Spinal cord (tissue), 10 donors: Measurements from ENCODE around the gene C6orf120. TPM values are rescaled to one million over a fixed set of nuclear protein-coding genes. Genes with fewer than 3 reads are reported as not detected.
A peak's percentile ranks its signal among the peaks of the same experiment; 100 is the strongest.

ENCODE experiments used
- DNase-seq, 6 donors: peaks; one replicate each; pipeline versions ENCODE4 v3.0.0 to v3.0.0-alpha.2; 2013 to 2015; ENCODE audit warnings: low spot score in 6 of 6, low read depth in 4 of 6
- H3K27ac ChIP-seq: one replicate; pipeline ENCODE4 v1.5.1; 2013; ENCODE audit warnings: low read depth, low read length, control low read depth
- H3K27me3 ChIP-seq: one replicate; pipeline ENCODE4 v1.6.1; 2013; ENCODE audit warnings: low read length; ENCODE audit not compliant: control insufficient read depth, insufficient read depth
- H3K36me3 ChIP-seq: one replicate; pipeline ENCODE4 v1.6.1; 2013; ENCODE audit warnings: low read length; ENCODE audit not compliant: control insufficient read depth, insufficient read depth
- H3K4me1 ChIP-seq: one replicate; pipeline ENCODE4 v1.6.1; 2013; ENCODE audit warnings: low read length; ENCODE audit not compliant: control insufficient read depth, insufficient read depth
- H3K4me3 ChIP-seq: one replicate; pipeline ENCODE4 v1.5.1; 2013; ENCODE audit warnings: low read depth, low read length, control low read depth
- H3K9me3 ChIP-seq: one replicate; pipeline ENCODE4 v1.6.1; 2013; ENCODE audit warnings: low read length; ENCODE audit not compliant: control insufficient read depth, insufficient read depth
- WGBS: methylation state at CpG from one replicate; pipeline ENCODE4 v1.1.5; 2013; ENCODE audit warnings: missing lambda C conversion rate; ENCODE audit not compliant: insufficient coverage; 5-methylcytosine and 5-hydroxymethylcytosine counted together
- long read RNA-seq, 4 donors: transcript quantifications; one replicate each; lab custom pipeline, GENCODE V29; 2026
- polyA plus RNA-seq, 2 donors: library from polyadenylated mRNA; unstranded; fragments of 120-200 nt; gene quantifications; one replicate each; pipeline ENCODE4 v1.2.1, GENCODE V29; 2013; ENCODE audit not compliant: insufficient read length in 2 of 2
- total RNA-seq, 2 donors: library from RNA; depleted of rRNA in 1 of 2; stranded (reverse); fragments of 120-200 nt in 1 of 2; fragments of >200 nt in 1 of 2; gene quantifications; one replicate each; pipeline versions ENCODE4 v1.2.3 to v1.2.4, GENCODE V29; 2013 to 2014
- donor health status: healthy.

Gene C6orf120
- total RNA-seq (10 to 100 TPM; 31.8 to 37.6 TPM), polyA plus RNA-seq (10 to 100 TPM; 23.6 to 29.7 TPM)
- long read RNA-seq, donor 1, transcript C6orf120-201 (1 exons, 2,667 nt), result major isoform, 31 of 31 reads
- long read RNA-seq, donor 1, partial matches to known transcripts, result 0 of 31 reads
- long read RNA-seq, donor 1, other reads (novel, unspliced or antisense), result 0 of 31 reads
- long read RNA-seq, donor 2, transcript C6orf120-201 (1 exons, 2,667 nt), result major isoform, 17 of 17 reads
- long read RNA-seq, donor 2, partial matches to known transcripts, result 0 of 17 reads
- long read RNA-seq, donor 2, other reads (novel, unspliced or antisense), result 0 of 17 reads
- long read RNA-seq, donor 3, transcript C6orf120-201 (1 exons, 2,667 nt), result major isoform, 23 of 28 reads
- long read RNA-seq, donor 3, partial matches to known transcripts, result 5 of 28 reads
- long read RNA-seq, donor 3, other reads (novel, unspliced or antisense), result 0 of 28 reads
- long read RNA-seq, donor 4, transcript C6orf120-201 (1 exons, 2,667 nt), result major isoform, 44 of 44 reads
- long read RNA-seq, donor 4, partial matches to known transcripts, result 0 of 44 reads
- long read RNA-seq, donor 4, other reads (novel, unspliced or antisense), result 0 of 44 reads

DNA sequence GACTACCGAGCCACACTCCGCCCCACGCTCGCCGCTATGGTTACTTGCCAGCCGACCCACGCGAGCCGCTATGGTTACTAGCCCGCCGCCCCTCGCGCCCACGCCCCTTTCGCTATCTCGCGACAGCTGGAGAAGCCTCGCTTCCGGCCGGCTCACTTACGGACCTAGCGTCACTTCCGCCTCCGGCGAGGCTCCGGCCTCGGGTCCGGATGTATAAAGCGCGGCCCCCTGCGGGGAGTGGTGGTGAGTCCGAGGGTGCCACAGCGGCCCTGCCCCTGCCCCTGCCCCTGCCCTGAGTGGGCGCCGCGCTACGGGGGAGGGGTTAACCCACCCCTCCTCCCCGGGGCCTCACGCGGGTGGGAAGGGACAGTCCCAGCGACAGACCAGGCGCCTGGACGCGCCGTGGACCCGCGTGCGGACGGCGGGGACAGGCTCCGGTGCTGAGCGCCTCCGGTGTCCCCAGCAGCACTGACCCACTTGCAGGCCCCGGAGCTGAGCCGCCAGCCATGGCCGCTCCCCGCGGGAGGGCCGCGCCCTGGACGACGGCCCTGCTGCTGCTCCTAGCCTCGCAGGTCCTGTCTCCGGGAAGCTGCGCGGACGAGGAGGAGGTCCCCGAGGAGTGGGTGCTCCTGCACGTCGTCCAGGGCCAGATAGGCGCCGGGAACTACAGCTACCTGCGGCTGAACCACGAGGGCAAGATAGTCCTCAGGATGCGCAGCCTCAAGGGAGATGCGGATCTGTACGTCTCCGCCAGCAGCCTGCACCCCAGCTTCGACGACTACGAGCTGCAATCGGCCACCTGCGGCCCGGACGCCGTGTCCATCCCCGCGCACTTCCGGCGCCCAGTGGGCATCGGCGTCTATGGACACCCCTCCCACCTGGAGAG, at the start of gene C6orf120, which contains the start of gene WDR27:
C6orf120 (plus strand) TSS at position 173 of the 886 bp plus-strand sequence; CDS start at position 507, 334 bp downstream.
WDR27 (minus strand) TSS at position 76 of the 886 bp plus-strand sequence. CDS start 13,024 bp downstream, outside the sequence.
- peak; percentile 80 to 98 (median 92) for DNase-seq
- H3K27me3 ChIP-seq, result no peaks in the 10 kb centered on the region
- H3K4me3 ChIP-seq, result peak within 1 kb of the TSS; percentile 84
- H3K36me3 ChIP-seq, result peaks cover 12% of the 10 kb centered on the region
- H3K9me3 ChIP-seq, result no peaks in the 10 kb centered on the region
- H3K27ac ChIP-seq, result peak within 1 kb of the TSS; percentile 86
- peaks cover 11% of the 10 kb centered on the region for H3K4me1 ChIP-seq
- under 1% methylated on average over 92 of the region's 92 CpGs for WGBS

DNA sequence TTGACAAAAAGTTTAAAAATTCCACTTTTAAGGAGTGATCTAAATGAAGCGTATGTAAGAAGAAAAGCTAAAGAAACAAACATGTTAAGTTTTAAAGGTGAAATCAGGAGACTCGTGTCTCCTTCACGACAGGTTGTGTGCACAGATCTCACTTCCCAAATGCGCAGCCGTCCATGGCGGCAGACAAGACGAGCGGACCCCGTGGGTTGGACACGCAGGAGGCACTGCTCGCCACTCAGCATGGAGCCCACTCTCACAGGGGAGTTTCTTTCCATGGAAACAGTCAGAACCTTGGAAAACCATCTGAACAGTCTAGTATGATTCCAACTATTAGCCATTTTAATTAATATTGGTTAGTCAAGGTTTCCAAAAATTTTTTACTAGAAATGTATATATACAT, 49.0 kb upstream of the C6orf120 start:
- Histone ChIP-seq H3K27me3 (no peaks in the 10 kb centered on the region), H3K36me3 (peaks cover 29% of the 10 kb centered on the region), H3K9me3 (no peaks in the 10 kb centered on the region), H3K27ac (no peak overlapping the region), H3K4me3 (no peak overlapping the region), H3K4me1 (peaks cover 23% of the 10 kb centered on the region)
- DNase-seq, result no peak
- 100% methylated on average over 5 of the region's 11 CpGs for WGBS

DNA sequence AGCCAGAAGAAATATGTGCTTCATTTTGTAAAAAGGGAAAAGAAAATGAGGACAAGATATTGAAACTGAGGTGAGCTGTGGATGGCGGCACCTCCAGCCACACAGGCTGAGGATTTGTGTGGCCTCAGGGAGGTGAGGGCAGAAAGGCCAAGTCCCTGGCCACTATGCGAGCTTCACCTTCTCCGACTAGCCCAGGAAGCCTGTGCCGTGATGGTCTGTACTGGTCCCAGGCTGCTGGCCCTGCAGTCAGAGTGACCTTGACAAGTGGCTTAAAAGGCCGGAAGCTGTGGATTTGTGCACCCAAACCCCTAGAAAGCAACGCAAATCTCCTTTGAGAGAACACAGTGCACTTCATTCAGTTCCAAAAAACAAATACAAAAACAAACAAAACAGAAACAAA, 48.2 kb upstream of the C6orf120 start:
- WGBS, result 76% methylated on average over 6 of the region's 6 CpGs
- H3K4me1 ChIP-seq, result peaks cover 23% of the 10 kb centered on the region
- peak overlapping the region; percentile 61 for H3K27ac ChIP-seq
- no peaks in the 10 kb centered on the region for H3K27me3 ChIP-seq
- no peak for DNase-seq
- no peaks in the 10 kb centered on the region for H3K9me3 ChIP-seq
- peaks cover 27% of the 10 kb centered on the region for H3K36me3 ChIP-seq
- H3K4me3 ChIP-seq, result no peak overlapping the region

DNA sequence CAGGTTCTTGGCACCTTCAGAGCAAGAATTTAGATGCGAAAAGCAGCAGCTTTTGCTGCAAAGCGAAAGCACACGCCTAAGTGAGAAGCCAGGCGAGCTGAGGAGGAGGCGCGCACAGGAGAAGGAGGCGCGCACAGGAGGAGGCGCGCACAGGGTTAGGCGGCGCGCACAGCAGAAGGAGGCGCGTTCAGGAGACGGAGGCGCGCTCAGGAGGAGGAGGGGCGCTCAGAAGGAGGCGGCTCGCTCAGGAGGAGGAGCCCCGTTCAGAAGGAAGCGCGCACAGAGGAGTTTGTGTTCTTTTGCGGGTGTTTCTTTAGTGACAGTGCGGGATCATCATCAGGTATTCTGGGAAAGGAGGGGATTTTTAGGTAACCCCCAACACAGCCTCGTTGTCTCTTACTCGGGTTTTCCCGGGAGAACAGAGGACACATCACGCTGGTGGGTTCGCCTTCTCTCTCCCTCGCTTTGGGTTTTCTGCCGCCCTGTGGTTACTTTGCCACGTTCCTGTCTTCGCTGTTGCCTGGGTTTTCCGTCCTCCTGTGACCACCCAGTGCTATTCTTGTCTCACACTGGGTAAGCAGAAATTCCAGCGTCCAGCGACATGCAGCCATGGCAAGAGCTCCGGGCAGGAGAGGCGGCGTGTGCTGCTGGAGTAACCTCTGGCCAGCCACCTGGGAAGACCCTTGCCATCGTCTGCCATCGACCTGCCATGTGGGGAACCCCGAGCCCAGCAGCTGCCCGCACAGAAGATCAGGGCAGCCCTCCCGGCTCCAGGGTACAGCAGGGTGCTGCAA, 47.1 kb upstream of the C6orf120 start:
- 44% methylated on average over 44 of the region's 46 CpGs for WGBS
- peak overlapping the region; percentile 61 for H3K27ac ChIP-seq
- H3K27me3 ChIP-seq, result no peaks in the 10 kb centered on the region
- peaks cover 38% of the 10 kb centered on the region for H3K36me3 ChIP-seq
- peak overlapping the region; percentile 47 for H3K4me3 ChIP-seq
- H3K9me3 ChIP-seq, result no peaks in the 10 kb centered on the region
- DNase-seq, result peak in 5 of 6 donors; percentile 52 to 93 (median 62)
- H3K4me1 ChIP-seq, result peaks cover 23% of the 10 kb centered on the region

DNA sequence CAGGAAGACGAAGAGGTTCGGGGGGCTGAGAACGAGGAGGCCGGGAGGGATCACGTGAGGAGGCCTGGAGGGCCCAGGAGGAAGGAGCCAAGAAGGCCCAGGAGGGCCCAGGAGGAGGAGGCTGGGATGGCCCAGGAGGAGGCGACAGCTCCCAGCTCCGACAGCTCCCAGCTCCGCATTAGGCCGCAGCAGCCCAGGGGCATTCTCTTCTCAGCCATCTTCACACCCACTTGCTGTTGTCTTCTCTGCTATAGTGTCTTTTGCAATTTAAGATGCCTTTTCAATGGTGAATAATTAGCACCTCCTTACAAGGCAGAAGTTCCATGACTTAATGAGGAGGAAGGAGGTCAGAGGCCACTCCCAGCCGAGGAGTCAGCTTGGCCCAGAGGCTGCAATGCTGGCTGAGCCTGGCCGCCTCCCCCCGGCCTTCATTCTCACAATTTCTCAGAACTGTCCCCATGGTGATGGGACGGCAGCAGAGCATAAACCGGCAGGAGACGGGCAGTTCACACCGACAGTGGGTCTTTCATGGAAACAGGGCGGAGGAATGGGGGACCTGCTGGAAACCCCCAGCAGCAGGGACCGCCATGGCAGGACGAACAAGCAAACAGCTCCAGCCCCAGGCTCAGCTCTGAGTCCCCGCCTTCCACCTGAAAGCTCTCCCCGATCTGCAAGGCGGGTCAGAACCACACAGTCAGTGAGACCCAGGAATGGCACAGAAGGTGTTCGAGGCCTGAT, 45.2 kb upstream of the C6orf120 start:
- no peaks in the 10 kb centered on the region for H3K9me3 ChIP-seq
- peaks cover 23% of the 10 kb centered on the region for H3K4me1 ChIP-seq
- peaks cover 54% of the 10 kb centered on the region for H3K36me3 ChIP-seq
- WGBS, result 64% methylated on average over 19 of the region's 23 CpGs
- H3K4me3 ChIP-seq, result no peak overlapping the region
- peak in 1 of 6 donors; percentile 23 for DNase-seq
- no peak overlapping the region for H3K27ac ChIP-seq
- no peaks in the 10 kb centered on the region for H3K27me3 ChIP-seq

DNA sequence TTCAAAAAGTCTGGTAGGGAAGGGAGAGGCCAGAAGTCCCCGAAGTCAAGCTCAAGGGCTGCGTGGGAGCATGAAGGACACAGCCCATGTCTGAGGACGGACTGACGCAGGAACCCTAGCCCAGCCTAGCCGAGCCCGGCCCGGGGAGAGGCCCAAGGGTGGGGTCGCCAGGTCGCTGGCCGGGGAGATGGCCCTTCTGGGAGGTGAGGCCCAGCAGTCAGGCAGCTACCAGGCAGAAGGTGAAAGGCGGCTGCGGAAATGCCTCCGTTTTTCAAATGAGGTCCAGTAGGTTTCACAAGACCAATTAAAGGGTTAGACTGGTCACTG, 44.7 kb upstream of the C6orf120 start:
- H3K27me3 ChIP-seq, result no peaks in the 10 kb centered on the region
- DNase-seq, result no peak
- no peak overlapping the region for H3K4me3 ChIP-seq
- H3K36me3 ChIP-seq, result peaks cover 54% of the 10 kb centered on the region
- H3K9me3 ChIP-seq, result no peaks in the 10 kb centered on the region
- WGBS, result 88% methylated on average over 13 of the region's 13 CpGs
- no peak overlapping the region for H3K27ac ChIP-seq
- H3K4me1 ChIP-seq, result peaks cover 23% of the 10 kb centered on the region

DNA sequence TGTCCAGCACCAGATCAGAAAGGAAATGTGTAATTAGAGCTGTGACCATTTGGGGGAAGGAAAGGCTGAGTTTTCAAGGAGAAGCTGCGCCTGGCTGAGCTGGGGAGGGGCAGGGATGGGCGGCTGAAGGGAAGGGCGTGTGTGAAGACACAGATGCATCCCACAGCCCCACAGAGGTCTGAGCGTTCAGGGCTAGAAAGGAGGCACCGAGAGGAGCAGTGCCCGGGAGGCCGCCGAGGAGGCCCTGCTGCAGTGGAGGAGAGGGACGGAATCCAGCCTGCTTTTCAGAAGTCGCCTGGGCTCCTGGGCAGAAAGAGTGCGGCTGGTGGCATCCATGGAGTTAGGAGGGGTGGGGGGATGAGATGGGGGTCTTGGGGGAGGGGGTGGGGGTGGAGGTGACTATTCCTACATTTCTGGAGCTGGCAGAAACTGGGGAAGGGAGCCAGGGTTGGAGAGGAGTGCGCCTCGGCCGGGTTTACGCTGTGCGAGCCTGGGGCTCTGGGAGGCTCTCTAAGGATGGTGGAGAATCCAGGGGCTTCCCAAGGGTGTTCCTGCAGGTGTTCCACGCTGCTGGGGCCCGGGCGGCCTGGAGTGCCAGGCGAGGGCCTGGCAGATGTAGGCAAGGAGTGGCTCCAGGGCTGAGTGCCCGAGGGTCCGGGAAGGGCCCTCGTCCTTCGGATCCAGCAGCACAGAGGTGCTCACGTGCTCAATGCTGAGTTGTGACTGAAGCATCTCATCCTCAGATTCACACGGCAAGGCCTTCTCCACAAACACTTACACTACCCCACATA, 41.9 kb upstream of the C6orf120 start:
- WGBS, result 94% methylated on average over 21 of the region's 26 CpGs
- no peaks in the 10 kb centered on the region for H3K9me3 ChIP-seq
- peaks cover 20% of the 10 kb centered on the region for H3K4me1 ChIP-seq
- H3K4me3 ChIP-seq, result no peak overlapping the region
- H3K27me3 ChIP-seq, result no peaks in the 10 kb centered on the region
- H3K36me3 ChIP-seq, result peaks cover 67% of the 10 kb centered on the region
- DNase-seq, result no peak
- no peak overlapping the region for H3K27ac ChIP-seq

DNA sequence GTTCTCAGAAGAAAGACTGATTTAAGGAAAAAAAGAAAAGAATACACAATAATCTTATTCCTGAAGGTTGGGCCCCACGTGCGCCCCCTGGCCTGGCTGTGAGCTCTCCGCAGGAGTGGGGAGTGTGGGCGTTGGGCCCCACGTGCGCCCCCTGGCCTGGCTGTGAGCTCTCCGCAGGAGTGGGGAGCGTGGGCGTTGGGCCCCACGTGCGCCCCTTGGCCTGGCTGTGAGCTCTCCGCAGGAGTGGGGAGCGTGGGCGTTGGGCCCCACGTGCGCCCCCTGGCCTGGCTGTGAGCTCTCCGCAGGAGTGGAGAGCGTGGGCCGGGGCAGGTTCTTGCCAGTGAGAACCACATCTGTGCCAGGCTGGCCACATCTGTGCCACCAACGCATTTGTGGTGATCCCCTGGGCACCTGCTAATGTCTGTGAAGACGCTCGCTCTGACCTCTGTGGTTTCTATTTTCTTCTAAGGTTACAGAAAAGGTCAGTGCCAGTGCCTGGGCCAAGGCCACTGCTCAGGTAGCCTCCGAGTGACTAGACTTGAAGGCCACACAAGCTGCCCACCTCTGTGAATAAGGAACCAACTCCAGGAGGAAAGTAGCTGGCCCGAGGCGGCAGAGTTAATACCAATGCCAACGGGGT, 41.1 kb upstream of the C6orf120 start:
- DNase-seq, result no peak
- Histone ChIP-seq H3K4me3 (no peak overlapping the region), H3K9me3 (no peaks in the 10 kb centered on the region), H3K27me3 (no peaks in the 10 kb centered on the region), H3K36me3 (peaks cover 73% of the 10 kb centered on the region), H3K4me1 (peaks cover 12% of the 10 kb centered on the region), H3K27ac (no peak overlapping the region)
- 95% methylated on average over 26 of the region's 26 CpGs for WGBS
